Endothelial cell (in vitro differentiated cells): Measurements from ENCODE around the gene ERLEC1. TPM values are rescaled to one million over a fixed set of nuclear protein-coding genes. Genes with fewer than 3 reads are reported as not detected.
A peak's percentile ranks its signal among the peaks of the same experiment; 100 is the strongest.

Source experiments
- DNase-seq: peaks from one replicate; pipeline ENCODE4 v3.0.0; 2021; ENCODE audit warnings: low spot score
- H3K27ac Mint-ChIP-seq: one replicate; pipeline ENCODE4 v1.8.0; 2021; ENCODE audit warnings: mixed read lengths, inconsistent platforms; ENCODE audit not compliant: unreplicated experiment
- H3K27me3 Mint-ChIP-seq: one replicate; pipeline ENCODE4 v1.8.0; 2021; ENCODE audit warnings: mild to moderate bottlenecking, moderate library complexity, mixed read lengths, inconsistent platforms; ENCODE audit not compliant: unreplicated experiment
- H3K36me3 Mint-ChIP-seq: one replicate; pipeline ENCODE4 v1.8.0; 2021; ENCODE audit warnings: mild to moderate bottlenecking, low read depth, mixed read lengths, inconsistent platforms; ENCODE audit not compliant: unreplicated experiment
- H3K4me1 Mint-ChIP-seq: one replicate; pipeline ENCODE4 v1.8.0; 2021; ENCODE audit warnings: mild to moderate bottlenecking, mixed read lengths, inconsistent platforms; ENCODE audit not compliant: unreplicated experiment
- H3K4me3 Mint-ChIP-seq: one replicate; pipeline ENCODE4 v1.8.0; 2021; ENCODE audit warnings: mild to moderate bottlenecking, mixed read lengths, inconsistent platforms; ENCODE audit not compliant: unreplicated experiment
- H3K9me3 Mint-ChIP-seq: one replicate; pipeline ENCODE4 v1.8.0; 2021; ENCODE audit warnings: mixed read lengths, inconsistent platforms; ENCODE audit not compliant: unreplicated experiment
- total RNA-seq: library from RNA; stranded (reverse); fragmentation: NEBNext Ultra II Directional; extraction: Animal tissue kit (Norgen Biotek cat#: 25700); gene quantifications from one replicate; pipeline ENCODE4 v1.2.1, GENCODE V29; 2021; ENCODE audit not compliant: unreplicated experiment
- TF ChIP-seq, protein P1 (sequence below): fragments of 200-600 bp; sonication (generic); IDR thresholded peaks from one replicate; pipeline ENCODE4 v1.5.0; 2021; ENCODE audit warnings: antibody characterized with exemption; ENCODE audit not compliant: unreplicated experiment

Gene ERLEC1
- total RNA-seq, 1 donor from 2014 or later = 31.0 TPM

- Mint-ChIP-seq H3K4me1 (peaks cover 25% of the 10 kb centered on the region), H3K4me3 (peak overlapping the region; percentile 99), H3K27ac (peak overlapping the region; percentile 97), H3K9me3 (no peaks in the 10 kb centered on the region), H3K27me3 (peaks cover 13% of the 10 kb centered on the region), H3K36me3 (peaks cover 12% of the 10 kb centered on the region)
- no peak for DNase-seq
- TF ChIP-seq, protein P1, sequence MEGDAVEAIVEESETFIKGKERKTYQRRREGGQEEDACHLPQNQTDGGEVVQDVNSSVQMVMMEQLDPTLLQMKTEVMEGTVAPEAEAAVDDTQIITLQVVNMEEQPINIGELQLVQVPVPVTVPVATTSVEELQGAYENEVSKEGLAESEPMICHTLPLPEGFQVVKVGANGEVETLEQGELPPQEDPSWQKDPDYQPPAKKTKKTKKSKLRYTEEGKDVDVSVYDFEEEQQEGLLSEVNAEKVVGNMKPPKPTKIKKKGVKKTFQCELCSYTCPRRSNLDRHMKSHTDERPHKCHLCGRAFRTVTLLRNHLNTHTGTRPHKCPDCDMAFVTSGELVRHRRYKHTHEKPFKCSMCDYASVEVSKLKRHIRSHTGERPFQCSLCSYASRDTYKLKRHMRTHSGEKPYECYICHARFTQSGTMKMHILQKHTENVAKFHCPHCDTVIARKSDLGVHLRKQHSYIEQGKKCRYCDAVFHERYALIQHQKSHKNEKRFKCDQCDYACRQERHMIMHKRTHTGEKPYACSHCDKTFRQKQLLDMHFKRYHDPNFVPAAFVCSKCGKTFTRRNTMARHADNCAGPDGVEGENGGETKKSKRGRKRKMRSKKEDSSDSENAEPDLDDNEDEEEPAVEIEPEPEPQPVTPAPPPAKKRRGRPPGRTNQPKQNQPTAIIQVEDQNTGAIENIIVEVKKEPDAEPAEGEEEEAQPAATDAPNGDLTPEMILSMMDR = no peak
Measured at GRCh38 chr2:53787614-53788289, 908 bp downstream of the ERLEC1 start.

- DNase-seq = no peak
- H3K27me3 Mint-ChIP-seq = peaks cover 3% of the 10 kb centered on the region
- H3K9me3 Mint-ChIP-seq = no peaks in the 10 kb centered on the region
- H3K27ac Mint-ChIP-seq = no peak overlapping the region
- TF ChIP-seq, protein P1 = no peak
- no peak overlapping the region for H3K4me3 Mint-ChIP-seq
- H3K4me1 Mint-ChIP-seq = peaks cover 3% of the 10 kb centered on the region
- H3K36me3 Mint-ChIP-seq = no peaks in the 10 kb centered on the region
Measured at GRCh38 chr2:53793261-53793660, 6.4 kb downstream of the ERLEC1 start.

DNA sequence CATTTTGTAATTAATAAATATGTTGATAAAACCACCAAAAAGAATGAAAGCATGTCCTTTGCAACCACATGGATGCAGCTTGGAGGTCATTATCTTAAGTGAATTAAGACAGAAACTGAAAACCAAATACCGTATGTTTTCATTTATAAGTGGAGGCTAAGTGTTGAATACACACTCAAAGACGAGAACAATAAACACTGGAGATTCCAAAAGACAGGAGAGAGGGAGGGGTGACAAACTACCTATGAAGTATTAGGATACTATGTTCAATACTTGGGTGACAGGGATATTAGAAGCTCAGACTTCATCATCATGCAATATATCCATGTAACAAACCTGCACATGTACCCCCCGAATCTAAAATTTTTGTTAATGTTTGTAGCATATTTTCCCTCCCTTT lies 7.0 kb downstream of the ERLEC1 start:
- no peaks in the 10 kb centered on the region for H3K9me3 Mint-ChIP-seq
- H3K36me3 Mint-ChIP-seq = no peaks in the 10 kb centered on the region
- no peak for DNase-seq
- no peaks in the 10 kb centered on the region for H3K4me1 Mint-ChIP-seq
- peaks cover 3% of the 10 kb centered on the region for H3K27me3 Mint-ChIP-seq
- no peak overlapping the region for H3K4me3 Mint-ChIP-seq
- TF ChIP-seq, protein P1 = no peak
- no peak overlapping the region for H3K27ac Mint-ChIP-seq

DNA sequence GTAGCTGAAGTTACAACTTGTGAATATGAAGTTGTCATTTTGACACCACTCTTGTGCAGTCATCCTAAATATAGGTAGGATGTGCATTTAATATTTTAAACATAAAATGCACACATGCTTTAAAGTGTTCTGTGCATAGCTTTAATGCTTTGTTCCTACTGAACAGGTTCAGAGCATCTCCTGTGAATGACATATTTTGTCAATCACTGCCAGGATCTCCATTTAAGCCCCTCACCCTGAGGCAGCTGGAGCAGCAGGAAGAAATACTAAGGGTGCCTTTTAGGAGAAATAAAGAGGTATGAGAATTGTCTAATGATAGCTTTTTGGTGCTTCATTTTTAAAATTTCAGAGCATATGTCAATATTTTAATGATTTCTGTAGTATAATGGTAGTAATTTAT lies 14.7 kb downstream of the ERLEC1 start:
- TF ChIP-seq, protein P1 = no peak
- no peak for DNase-seq
- Mint-ChIP-seq H3K36me3 (peaks cover 18% of the 10 kb centered on the region), H3K4me3 (no peak overlapping the region), H3K9me3 (no peaks in the 10 kb centered on the region), H3K27me3 (no peaks in the 10 kb centered on the region), H3K27ac (no peak overlapping the region), H3K4me1 (peaks cover 13% of the 10 kb centered on the region)

DNA sequence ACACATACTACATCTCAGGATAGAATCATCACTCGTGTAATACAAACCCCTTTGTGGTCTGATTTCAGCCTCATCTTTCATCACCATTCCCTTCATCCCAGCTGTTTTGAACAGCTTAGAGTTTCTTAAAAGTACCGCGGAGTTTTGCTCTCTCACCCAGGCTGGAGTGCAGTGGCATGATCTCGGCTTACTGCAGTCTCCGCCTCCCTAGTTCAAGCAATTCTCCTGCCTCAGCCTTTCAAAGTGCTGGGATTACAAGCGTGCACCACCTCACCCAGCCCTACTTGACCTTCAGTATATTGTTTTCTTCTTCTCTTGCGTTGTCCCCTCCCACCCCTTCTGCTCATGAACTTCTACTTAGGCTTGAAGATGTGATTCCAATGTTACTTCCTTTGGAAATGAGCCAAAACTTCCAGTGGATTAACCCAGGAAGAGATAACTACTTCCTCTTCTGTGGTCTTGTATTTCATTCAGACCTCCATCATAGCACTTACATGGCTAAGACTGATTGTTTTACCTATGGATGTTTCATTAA lies 15.8 kb downstream of the ERLEC1 start:
- H3K27me3 Mint-ChIP-seq = peaks cover 2% of the 10 kb centered on the region
- no peak overlapping the region for H3K27ac Mint-ChIP-seq
- H3K9me3 Mint-ChIP-seq = no peaks in the 10 kb centered on the region
- TF ChIP-seq, protein P1 = no peak
- H3K36me3 Mint-ChIP-seq = peaks cover 27% of the 10 kb centered on the region
- H3K4me3 Mint-ChIP-seq = peak overlapping the region; percentile 2
- DNase-seq = no peak
- H3K4me1 Mint-ChIP-seq = peaks cover 13% of the 10 kb centered on the region
